HepG2 (cell line): ENCODE data around the gene FITM1. TPM values are rescaled to one million over a fixed set of nuclear protein-coding genes. Genes with fewer than 3 reads are reported as not detected.

Experiments used
- CREBL2 ChIP-seq: sonication (generic); formaldehyde crosslinking; IDR thresholded peaks from 2 replicates; pipeline ENCODE4 v1.8.1; 2023; ENCODE audit warnings: missing genetic modification reagents, mild to moderate bottlenecking, borderline replicate concordance
- E2F2 ChIP-seq: sonication (generic); formaldehyde crosslinking; IDR thresholded peaks from 2 replicates; pipeline ENCODE4 v1.4.0; 2020; ENCODE audit warnings: missing genetic modification reagents, borderline replicate concordance
- JUNB ChIP-seq: sonication (generic); formaldehyde crosslinking; IDR thresholded peaks from 2 replicates; pipeline ENCODE4 v1.8.0; 2022; ENCODE audit warnings: missing genetic modification reagents, mild to moderate bottlenecking, borderline replicate concordance
- MED1 ChIP-seq: sonication (generic); formaldehyde crosslinking; IDR thresholded peaks from 2 replicates; pipeline ENCODE4 v1.4.0; 2020; ENCODE audit warnings: missing genetic modification reagents
- MIXL1 ChIP-seq: IDR thresholded peaks from 2 replicates; pipeline ENCODE4 v1.6.1; 2016
- NFAT5 ChIP-seq: sonication (generic); formaldehyde crosslinking; IDR thresholded peaks from 2 replicates; pipeline ENCODE4 v1.4.0; 2020; ENCODE audit warnings: missing genetic modification reagents
- REPIN1 ChIP-seq: sonication (generic); formaldehyde crosslinking; IDR thresholded peaks from 2 replicates; pipeline ENCODE4 v1.8.0; 2022; ENCODE audit warnings: missing genetic modification reagents, low read depth, mild to moderate bottlenecking, borderline replicate concordance
- ZC3H13 ChIP-seq: sonication (generic); formaldehyde crosslinking; IDR thresholded peaks from 2 replicates; pipeline ENCODE4 v1.8.1; 2023; ENCODE audit warnings: mild to moderate bottlenecking, missing genetic modification reagents, moderate library complexity
- ZNF124 ChIP-seq: sonication (generic); formaldehyde crosslinking; IDR thresholded peaks from 2 replicates; pipeline ENCODE4 v1.4.0; 2020; ENCODE audit warnings: missing genetic modification reagents
- ZNF292 ChIP-seq: sonication (generic); formaldehyde crosslinking; IDR thresholded peaks from 2 replicates; pipeline ENCODE4 v1.8.1; 2022; ENCODE audit warnings: mild to moderate bottlenecking, low read depth, missing genetic modification reagents, borderline replicate concordance
- ZNF318 ChIP-seq: sonication (generic); formaldehyde crosslinking; IDR thresholded peaks from 2 replicates; pipeline ENCODE4 v1.4.0; 2020; ENCODE audit warnings: mild to moderate bottlenecking, missing genetic modification reagents
- ZNF446 ChIP-seq: sonication (generic); formaldehyde crosslinking; IDR thresholded peaks from 2 replicates; pipeline ENCODE4 v1.5.0; 2020; ENCODE audit warnings: mild to moderate bottlenecking, missing genetic modification reagents
- ZNF558 ChIP-seq: sonication (generic); formaldehyde crosslinking; IDR thresholded peaks from 2 replicates; pipeline ENCODE4 v1.9.0; 2022; ENCODE audit warnings: mild to moderate bottlenecking, missing genetic modification reagents, borderline replicate concordance
- ZNF850 ChIP-seq: sonication (generic); formaldehyde crosslinking; conservative IDR thresholded peaks from 2 replicates; pipeline ENCODE4 v1.9.0; 2021; ENCODE audit warnings: mild to moderate bottlenecking, missing genetic modification reagents
- polyA plus RNA-seq, 8 experiments: library from polyadenylated mRNA; depleted of rRNA in 3 of 8; stranded (reverse) in 7 of 8; unstranded in 1 of 8; fragments of >200 nt; fragmentation: Illumina TruSeq in 4 of 8; extraction: Trizol in 4 of 8; gene quantifications; 2 replicates each; pipeline versions ENCODE4 v1.2.1 to v1.2.3, GENCODE V29; 2011 to 2016; ENCODE audit warnings: low read depth in 4 of 8, missing spikeins in 1 of 8, mixed read lengths in 1 of 8; ENCODE audit not compliant: insufficient read depth in 1 of 8
- total RNA-seq, 5 experiments: library from RNA; depleted of rRNA; stranded (reverse); fragments of >200 nt; fragmentation: Illumina TruSeq; extraction: Trizol; gene quantifications; 2 replicates each; pipeline ENCODE4 v1.2.3, GENCODE V29; 2016; ENCODE audit warnings: low read depth in 1 of 5

FITM1 gene
- total and polyA plus RNA-seq, 2 of the 13 experiments (the other 11 are each of a cell fraction or from before 2014, with no cell fraction given) = 2.7 to 5.8 TPM

GRCh38 chr14:24116128-24116814 is 14.2 kb upstream of the FITM1 start (continued):
- TF ChIP-seq E2F2 (peak; percentile 15; the same call in 1 of the 2 replicates), JUNB (CRISPR knock-in tag) (no peak), ZNF318 (no peak), ZNF292 (CRISPR knock-in tag) (no peak), ZNF446 (CRISPR knock-in tag) (no peak), CREBL2 (CRISPR knock-in tag) (no peak), NFAT5 (CRISPR knock-in tag) (0 out of 2 replicates have a peak, but pooled peaks have one; percentile 19), ZNF558 (CRISPR knock-in tag) (no peak), MED1 (CRISPR knock-in tag) (peak; percentile 43; the same call in 1 of the 2 replicates), REPIN1 (CRISPR knock-in tag) (no peak), MIXL1 (CRISPR knock-in tag) (no peak), ZNF850 (no peak), ZNF124 (no peak), ZC3H13 (CRISPR knock-in tag) (no peak)
